HG02798 (cell line): ENCODE measurements around the gene JPT1.
"Not testable (repeated sequence)": the region's sequence is repeated elsewhere in the genome, so short reads cannot be mapped to it uniquely, and the experiment has no call there.

Experiments used
- ATAC-seq: cut with Tn5 transposase; IDR thresholded peaks from one replicate; pipeline ENCODE4 v1.9.1; 2021; ENCODE audit warnings: mild to moderate bottlenecking; ENCODE audit not compliant: unreplicated experiment, poor library complexity

JPT1 gene

DNA sequence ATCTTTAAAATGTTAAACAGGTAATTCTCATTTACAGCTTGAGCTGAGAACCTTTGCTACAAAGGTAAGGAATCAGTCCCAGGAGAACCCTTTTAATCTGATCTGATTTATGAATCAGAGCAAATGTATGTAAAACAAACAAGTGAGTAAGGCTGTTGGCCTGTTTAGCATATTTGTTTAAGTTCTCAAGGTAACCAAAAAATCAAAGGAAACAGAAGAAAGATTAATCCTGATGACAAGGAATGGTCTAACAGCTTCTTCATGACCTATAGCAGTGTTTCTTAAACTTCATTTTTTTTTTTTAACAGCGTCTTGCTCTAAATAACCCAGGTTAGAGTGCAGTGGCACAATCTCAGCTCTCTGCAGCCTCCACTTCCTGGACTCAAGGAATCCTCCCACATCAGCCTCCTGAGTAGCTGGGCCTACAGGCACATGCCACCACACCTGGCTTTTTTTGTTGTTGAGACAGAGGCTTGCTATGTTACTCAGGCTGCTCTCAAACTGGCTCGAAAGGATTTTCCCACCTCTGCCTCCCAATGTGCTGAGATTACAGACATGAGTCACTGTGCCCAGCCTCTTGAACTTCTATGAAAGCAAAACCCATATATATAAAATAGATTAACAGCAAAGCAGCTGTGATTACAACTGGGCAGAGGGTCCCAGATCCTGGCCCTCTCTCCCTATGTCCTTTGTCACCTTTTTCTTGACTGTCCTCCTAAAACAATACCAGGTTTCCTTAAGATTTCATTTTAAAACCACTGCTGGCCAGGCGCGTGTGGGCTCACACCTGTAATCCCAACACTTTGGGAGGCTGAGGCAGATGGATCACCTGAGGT lies 5.1 kb upstream of the JPT1 start:
- no peak for ATAC-seq

DNA sequence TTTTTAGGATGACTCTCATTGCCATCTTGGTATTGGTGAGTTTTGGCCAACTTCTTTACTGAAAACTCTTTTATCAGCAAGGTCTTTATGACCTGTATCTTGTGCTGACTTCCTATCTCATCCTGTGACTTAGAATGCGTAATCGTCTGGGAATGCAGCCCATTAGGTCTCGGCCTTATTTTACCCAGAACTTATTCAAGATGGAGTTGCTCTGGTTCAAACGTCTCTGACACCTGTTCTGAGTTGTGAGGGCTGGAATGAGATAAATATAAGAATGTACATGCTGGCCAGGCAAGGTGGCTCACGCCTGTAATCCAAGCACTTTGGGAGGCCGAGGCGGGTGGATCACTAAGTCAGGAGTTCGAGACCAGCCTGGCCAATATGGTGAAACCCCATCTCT lies 4.2 kb upstream of the JPT1 start:
- ATAC-seq: not testable (repeated sequence)

DNA sequence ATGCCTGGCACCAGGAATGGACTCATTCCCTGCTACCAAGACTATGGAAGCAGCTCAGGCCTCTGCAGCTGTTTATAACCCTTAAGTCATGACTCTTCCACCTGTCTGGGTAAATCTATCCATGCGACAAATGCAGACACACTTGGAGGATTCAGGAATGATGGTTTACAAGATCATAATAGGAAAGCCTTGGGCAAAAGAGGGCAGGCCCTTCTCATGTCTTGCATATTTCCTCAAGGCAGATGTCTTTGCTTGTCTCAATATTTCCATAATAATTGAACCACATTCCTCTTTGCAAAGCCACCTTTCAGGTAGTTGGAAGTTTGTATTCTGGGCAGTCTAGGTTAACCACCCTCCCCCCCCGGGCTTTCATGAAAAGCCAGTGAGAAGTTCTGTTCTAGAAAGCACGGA lies 884 bp upstream of the JPT1 start:
- no peak for ATAC-seq

DNA sequence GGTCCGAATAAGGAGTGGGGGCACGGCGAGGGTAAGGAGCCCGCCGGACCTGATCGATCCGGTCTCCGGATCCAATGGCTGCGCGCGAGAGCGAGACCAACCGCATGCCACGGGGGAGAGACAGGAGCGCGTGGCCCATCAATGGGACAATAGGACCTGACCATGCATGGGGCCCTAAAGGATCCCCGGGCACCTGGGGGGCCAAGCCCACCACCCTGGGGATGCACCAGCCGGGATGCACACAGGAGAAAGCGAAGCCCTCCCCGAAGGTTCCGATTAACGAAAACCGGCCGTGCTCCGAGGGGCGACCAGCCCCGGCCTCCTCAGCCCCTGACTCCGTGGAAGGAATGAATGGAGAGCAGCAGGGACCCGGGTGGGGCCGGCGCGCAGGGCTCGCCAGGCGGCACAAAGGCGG lies 525 bp downstream of the JPT1 start:
- peak; percentile 10 for ATAC-seq

DNA sequence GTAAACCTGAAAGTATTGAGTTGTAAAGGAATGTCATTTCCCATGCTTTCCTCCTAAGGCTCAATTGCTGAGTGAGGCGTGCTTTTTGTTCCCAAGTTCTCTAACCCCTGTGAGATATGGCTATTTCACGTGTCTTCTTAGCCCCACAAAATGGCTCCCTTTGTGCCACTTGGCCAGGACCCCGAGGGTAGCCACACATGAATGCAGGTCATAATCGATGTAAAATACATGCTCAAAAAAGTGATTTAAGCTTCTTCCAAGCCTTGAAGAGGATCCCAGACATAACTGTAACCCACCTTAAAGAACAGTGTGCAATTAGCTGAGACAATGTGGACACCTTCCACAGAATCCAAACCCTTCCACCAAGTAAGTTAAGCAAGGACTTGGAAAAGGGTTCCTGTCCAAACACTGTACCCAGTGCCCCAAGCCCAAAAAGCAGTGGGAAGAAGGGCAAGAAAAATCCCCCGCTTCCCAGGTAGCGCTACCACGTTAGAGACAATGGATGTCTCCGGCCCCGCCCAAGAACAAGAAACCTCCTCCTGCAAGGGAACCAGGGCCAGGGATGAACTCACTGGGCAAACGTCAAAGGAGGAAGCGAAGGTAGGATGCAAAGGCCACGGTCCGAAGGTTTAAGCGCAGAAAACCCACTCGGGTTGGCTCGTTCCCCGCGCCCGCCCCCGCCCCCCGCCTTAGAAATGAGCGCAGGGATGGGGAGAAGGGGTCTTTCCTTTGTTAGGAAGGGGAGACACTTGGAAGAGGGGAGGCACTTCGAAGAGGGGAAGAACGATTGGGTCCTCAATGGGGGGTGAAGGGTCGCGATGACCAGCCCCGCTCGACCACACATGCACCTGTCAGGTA lies 1.2 kb downstream of the JPT1 start:
- ATAC-seq: no peak

DNA sequence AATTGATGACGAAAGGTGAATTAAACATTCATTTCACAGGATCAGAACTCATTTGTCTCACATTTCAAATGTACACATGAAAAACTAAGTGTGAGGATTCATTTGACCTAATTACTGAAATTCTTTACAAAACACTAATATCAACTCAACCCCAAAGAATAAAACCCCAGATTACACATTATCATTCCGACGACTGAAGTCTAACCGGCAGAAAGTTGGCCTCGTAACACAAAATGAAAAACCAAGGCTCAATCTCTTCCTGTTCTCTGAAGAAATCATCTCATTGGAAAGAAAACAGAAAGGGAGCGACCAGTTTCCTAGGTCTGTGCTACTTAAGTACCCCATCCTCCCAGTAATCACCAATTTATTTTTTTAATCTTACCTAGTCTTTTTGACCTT lies 1.8 kb downstream of the JPT1 start:
- no peak for ATAC-seq

DNA sequence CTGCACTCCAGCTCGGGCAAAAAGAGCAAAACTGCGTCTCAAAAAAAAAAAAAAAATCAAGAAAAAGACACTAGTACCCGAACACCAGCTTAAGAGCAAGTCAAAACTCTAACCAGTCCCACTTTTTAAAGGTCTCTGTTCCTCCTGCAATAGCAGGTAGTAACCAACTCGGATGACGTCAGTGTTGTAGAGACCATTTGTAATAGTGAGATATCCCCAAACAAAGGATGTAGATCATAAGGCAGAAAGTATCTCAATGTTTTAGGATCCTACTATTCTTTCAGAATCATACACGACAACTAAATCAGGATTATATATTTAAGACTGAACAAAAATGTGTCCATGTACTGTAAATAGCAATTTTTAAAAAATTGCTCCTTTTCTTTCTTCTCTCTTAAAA lies 2.4 kb downstream of the JPT1 start:
- no peak for ATAC-seq

DNA sequence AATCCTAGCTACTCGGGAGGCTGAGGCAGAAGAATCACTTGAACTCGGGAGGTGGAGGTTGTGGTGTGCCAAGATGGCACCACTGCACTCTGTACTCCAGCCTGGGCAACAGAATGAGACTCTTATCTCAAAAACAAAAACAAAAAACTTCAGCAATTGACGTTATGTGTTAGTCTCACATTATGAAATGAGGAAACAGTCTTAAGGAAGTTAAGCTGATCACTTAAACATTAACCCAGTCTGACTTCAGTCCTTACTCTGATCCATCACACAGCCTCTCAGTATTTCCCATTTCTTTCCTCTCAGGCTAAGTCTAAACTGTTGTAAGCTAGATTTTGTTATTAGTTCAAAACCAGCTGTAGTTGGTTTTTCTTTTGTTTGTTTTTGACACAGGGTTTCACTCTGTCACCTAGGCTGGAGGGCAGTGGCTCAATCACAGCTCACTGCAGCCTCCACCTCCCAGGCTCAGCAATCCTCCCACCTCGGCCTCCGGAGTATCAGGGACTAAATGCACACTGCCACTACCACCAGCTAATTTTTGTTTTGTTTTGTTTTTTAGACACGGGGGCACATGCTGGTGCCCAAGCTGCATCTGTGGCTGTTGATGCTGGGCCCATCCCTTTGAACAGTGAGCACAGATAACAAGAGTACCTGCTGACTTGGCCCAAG lies 6.3 kb downstream of the JPT1 start:
- no peak for ATAC-seq

DNA sequence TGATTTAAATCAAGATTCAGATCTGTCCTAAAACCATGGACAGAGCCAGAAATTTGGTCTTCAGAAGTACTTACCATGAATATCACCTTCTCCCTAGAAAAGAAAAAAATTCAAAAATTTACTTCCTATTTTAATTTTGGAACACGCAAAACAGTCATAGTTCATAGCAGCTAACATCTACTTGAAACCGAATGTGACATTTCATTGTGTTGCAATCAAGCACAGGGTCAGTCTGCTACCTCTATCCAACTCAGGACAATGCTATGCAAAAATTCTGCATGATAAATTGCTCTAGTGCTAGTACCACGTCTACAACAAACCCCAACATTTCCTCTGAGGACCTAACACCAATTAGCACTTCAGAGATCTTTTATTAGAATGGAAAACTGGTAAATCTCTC lies 7.7 kb downstream of the JPT1 start:
- ATAC-seq: no peak

DNA sequence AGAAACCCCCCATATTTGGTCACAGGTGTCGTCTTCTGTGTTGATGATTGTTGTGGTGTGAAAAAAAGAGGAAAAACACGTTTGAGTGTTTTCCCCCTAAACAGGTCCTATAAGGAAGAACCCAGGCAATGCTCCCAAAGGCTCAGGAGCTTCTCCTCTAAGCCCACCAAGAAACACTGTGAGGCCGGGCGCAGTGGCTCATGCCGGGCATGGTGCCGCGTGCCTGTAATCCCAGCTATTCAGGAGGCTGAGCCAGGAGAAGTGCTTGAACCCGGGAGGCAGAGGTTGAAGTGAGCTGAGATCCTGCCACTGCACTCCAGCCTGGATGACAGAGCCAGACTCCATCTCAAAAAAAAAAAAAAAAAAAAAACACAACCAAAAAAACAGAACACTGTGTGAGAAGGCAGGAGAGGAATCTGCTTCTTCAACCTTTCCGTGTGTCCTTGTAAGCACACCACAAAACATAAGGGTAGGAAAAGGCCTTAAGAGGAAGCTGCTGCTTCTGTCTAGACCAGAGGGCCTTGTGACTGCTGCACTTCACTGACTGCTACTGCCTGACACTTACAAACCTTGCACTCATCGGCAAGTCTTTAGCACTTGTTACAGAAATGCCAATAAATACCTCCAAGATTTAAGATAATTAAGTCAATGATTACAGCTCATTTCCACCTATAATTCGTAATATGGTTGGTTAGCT lies 9.3 kb downstream of the JPT1 start:
- ATAC-seq: no peak

DNA sequence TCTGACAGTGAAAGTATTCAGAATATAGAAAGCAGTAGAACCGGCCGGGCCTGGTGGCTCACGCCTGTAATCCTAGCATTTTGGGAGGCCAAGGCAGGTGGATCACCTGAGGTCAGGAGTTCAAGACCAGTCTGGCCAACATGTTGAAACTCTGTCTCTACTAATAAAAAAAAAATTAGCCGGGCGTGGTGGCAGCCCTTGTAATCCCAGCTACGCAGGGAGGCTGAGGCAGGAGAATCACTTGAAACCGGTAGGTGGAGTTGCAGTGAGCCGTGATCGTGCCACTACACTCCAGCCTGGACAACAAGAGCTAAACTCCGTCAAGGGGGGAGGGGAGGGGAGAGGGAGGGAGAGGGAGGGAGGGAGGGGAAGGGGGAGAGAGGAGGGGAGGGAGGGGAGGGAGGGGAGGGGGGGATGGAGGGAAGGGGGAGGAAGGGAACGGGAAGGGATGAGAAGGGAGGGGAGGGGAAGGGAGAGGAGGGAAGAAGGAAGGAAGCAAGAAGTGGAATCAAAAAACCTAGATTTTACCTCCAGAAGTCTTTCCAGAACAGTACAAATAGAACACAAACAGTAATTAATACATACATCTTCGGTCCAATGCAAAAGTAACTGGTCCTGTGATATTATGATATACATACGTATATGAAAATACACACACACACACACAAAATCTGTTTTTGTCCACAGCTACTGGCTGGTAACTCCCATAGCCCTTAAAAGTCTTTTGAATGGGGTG lies 11.9 kb downstream of the JPT1 start:
- no peak for ATAC-seq

DNA sequence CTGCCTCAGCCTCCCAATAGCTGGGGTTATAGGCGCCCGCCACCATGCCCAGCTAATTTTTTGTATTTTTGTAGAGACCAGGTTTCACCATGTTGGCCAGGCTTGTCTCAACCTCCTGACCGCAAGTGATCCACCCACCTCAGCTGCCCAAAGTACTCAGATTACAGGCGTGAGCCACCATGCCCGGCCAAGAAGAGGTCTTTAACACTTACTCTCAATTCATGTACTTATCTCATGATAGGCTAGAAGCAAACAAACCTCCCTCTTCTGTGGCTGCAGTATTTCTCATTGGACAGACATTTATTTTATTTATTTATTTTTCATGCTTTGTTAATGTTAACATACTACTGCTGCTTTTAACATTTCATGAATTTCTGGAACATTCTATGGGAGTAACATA lies 15.8 kb downstream of the JPT1 start:
- no peak for ATAC-seq

DNA sequence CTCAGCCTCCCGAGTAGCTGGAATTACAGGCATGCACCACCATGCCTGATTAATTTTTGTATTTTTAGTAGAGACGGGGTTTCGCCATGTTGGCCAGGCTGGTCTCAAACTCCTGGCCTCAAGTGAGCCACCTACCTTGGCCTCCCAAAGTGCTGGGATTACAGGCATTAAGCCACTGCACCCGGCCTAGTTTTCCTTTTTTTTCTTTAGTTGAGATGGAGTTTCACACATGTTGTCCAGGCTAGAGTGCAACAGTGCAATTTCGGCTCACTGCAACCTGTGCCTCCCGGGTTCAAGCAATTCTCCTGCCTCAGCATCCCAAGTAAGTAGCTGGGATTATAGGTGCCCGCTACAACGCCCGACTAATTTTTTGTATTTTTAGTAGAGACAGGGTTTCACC lies 16.6 kb downstream of the JPT1 start:
- not testable (repeated sequence) for ATAC-seq

DNA sequence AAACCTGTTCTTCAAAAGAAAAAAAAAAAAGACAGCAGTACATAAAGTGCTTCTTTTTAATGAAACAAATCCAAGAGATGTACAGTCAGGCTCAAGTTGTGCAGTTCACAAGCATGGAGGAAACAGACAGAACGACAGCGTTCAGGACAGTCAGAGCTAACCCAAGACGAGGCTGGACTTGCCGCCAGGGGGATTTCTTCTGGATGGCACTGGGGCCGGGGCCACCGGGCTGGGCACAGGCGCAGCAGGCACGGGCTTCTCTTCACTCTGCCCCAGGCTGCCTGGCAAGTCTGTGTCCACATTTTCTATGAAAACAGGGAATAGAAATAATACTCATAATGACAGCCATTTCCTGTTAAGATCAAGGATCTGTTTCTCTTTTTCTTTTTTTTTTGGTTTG lies 18.4 kb downstream of the JPT1 start:
- ATAC-seq: no peak

DNA sequence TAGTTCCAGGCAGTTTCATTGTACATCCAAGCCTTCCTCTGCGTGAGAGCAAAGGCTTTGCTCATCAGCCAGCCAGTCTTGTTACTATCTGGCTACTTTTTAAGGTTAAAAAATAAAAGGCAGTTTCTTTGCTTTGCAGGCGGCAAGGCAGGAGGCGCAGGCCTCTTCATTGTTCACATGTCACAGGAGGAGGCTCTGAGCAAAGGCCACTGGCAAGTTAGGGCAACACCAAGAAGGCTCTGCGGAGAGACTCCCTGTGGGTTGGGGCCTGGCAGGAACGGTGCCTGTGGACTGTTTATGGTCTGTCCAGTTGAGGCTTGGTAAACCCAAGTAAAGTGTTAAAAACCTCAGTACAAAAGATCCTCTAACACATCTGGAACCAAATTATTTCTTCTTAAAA lies 18.9 kb downstream of the JPT1 start:
- ATAC-seq: no peak

DNA sequence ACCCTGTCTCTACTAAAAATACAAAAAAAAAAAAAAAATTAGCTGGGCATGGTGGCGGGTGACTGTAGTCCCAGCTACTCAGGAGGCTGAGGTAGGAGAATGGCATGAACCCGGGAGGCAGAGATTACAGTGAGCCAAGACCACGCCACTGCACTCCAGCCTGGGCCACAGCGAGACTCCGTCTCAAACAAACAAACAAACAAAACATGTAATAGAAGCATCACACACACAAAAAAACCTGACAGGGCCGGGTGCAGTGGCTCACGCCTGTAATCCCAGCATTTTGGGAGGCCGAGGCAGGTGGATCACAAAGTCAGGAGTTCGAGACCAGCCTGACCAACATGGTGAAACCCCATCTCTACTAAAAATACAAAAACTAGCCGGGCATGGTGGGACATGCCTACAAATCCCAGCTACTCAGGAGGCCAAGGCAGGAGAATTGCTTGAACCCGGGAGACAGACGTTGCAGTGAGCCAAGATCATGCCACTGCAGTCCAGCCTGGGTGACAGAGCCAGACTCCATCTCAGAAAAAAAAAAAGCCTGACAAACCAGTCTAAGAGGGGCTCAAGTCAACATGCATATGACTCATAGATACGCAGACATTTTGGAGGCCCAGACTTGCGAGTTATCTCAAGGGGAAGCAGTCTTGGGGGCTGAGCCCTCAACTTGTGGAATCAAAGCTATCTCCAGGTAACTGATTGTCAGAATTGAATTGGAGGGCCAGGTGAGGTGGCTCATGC lies 20.5 kb downstream of the JPT1 start:
- not testable (repeated sequence) for ATAC-seq

DNA sequence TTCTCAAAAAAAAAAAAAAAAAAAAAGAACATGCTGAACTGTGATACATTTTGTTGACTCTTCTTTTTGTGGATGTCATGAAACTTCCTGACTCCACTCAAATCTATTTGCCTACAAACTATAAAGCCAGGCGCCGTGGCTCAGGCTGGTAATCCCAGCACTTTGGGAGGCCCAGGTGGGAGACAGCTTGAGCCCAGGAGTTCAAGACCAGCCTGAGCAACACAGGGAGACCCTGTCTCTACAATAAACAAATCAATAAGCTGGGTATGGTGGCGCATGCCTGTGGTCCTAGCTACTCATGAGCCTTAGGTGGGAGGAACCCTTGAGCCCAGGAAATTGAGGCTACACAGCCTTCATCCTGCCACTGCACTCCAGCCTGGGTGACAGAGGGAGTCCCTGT lies 21.3 kb downstream of the JPT1 start:
- no peak for ATAC-seq

DNA sequence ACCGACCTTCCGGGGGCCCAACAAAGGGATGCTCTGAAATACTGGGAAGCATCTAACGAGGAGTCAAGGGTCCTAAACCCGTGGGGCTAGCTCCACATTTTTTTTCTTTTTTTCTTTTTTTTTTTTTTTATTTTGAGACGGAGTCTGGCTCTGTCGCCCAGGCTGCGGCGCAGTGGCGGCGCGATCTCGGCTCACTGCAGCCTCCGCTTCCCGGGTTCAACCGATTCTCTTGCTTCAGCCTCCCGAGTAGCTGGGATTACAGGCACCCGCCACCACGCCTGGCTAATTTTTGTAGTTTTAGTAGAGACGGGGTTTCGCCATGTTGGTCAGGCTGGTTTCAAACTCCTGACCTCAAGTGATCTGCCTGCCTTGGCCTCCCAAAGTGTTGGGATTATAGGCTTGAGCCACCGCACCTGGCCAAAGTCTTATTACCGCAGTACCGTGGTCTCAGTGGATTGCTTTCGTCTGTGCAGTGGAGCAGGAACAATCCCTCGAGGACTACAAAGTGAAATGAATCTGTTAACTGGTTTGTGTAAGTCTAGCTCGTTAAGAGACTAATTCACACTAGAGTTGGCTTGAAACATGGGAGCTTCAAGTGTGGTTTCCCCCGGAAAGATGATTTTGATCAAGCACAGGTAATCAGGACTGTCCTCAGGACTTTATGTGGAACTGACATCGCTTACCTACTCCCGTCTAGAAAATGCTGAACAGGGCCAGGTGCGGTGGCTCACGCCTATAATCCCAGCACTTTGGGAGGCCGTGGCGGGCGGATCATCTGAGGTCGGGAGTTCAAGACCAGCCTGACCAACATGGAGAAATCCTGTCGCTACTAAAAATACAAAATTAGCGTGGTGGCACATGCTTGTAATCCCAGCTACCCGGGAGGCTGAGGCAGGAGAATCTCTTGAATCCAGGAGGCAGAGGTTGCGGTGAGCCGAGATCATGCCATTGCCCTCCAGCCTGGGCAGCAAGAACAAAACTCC lies 22.0 kb downstream of the JPT1 start:
- not testable (repeated sequence) for ATAC-seq
